Gastroesophageal sphincter (tissue), 4 donors: ENCODE measurements around the gene MYO3B. TPM values are rescaled to one million over a fixed set of nuclear protein-coding genes. Genes with fewer than 3 reads are reported as not detected.
"Not testable (repeated sequence)": the region's sequence is repeated elsewhere in the genome, so short reads cannot be mapped to it uniquely, and the experiment has no call there.

Experiments used
- ATAC-seq: fragments of 150-250 bp; one replicate; pipeline ENCODE4 v1.9.1; 2016; ENCODE audit warnings: mild to moderate bottlenecking, moderate library complexity
- H3K27ac ChIP-seq, 4 donors: fragments of 200-600 bp; sonication (generic) in 3 of 4; 1 replicate in 3 of 4; 2 replicates in 1 of 4; pipeline ENCODE4 v1.5.1; 2016 to 2019
- H3K27me3 ChIP-seq: fragments of 200-600 bp; sonication (generic); one replicate; pipeline ENCODE4 v1.5.1; 2019
- H3K36me3 ChIP-seq, 2 donors: fragments of 200-600 bp; sonication (generic); one replicate each; pipeline ENCODE4 v1.5.1; 2019; ENCODE audit warnings: control low read depth in 1 of 2
- H3K4me1 ChIP-seq, 3 donors: fragments of 200-600 bp; sonication (generic); 1 replicate in 2 of 3; 2 replicates in 1 of 3; pipeline ENCODE4 v1.5.1; 2016 to 2019; ENCODE audit warnings: control low read depth in 2 of 3
- H3K4me3 ChIP-seq, 2 donors: fragments of 200-600 bp; sonication (generic); one replicate each; pipeline ENCODE4 v1.5.1; 2019; ENCODE audit warnings: mild to moderate bottlenecking in 1 of 2, moderate library complexity in 1 of 2
- H3K9me3 ChIP-seq, 3 donors: fragments of 200-600 bp; sonication (generic); one replicate each; pipeline ENCODE4 v1.5.1; 2017 to 2019; ENCODE audit warnings: control low read depth in 2 of 3
- CTCF ChIP-seq, 4 experiments: fragments of 200-600 bp in 2 of 4; fragments of 450-650 bp in 2 of 4; sonication (generic) in 1 of 4; IDR thresholded peaks; one replicate each; pipeline ENCODE4 v1.5.1; 2017 to 2019; ENCODE audit warnings: antibody characterized with exemption in 4 of 4, mild to moderate bottlenecking in 2 of 4, moderate library complexity in 2 of 4
- EP300 ChIP-seq: sonication (generic); formaldehyde crosslinking; IDR thresholded peaks from one replicate; pipeline ENCODE4 v1.6.1; 2017; ENCODE audit warnings: antibody characterized with exemption, mild to moderate bottlenecking
- POLR2A ChIP-seq, 2 donors: fragments of 450-650 bp; IDR thresholded peaks; one replicate each; pipeline ENCODE4 v1.6.1; 2017; ENCODE audit warnings: antibody characterized with exemption in 2 of 2, mild to moderate bottlenecking in 2 of 2, moderate library complexity in 1 of 2
- POLR2AphosphoS5 ChIP-seq: sonication (generic); formaldehyde crosslinking; IDR thresholded peaks from one replicate; pipeline ENCODE4 v1.6.1; 2017; ENCODE audit warnings: antibody characterized with exemption
- WGBS, 2 donors: methylation state at CpG; one replicate each; pipeline ENCODE4 v1.1.5; 2018; ENCODE audit warnings: low coverage in 1 of 2; 5-methylcytosine and 5-hydroxymethylcytosine counted together
- total RNA-seq, 4 donors: library from RNA; depleted of rRNA; stranded (reverse); fragments of >200 nt; gene quantifications; one replicate each; pipeline ENCODE4 v1.1.0, GENCODE V29; 2016

Gene MYO3B
- total RNA-seq, 4 donors from 2014 or later = not detected

GRCh38 chr2:170255971-170256370 lies 78.0 kb downstream of the MYO3B start:
- no peaks in the 10 kb centered on the region for H3K36me3 ChIP-seq
- no peak for ATAC-seq
- peaks cover 0 to 4% (median 0%) of the 10 kb centered on the region in 3 donors for H3K9me3 ChIP-seq
- WGBS, 2 donors = 36 to 44% methylated on average over 1 of the region's 1 CpG
- no peak for TF ChIP-seq EP300
- no peak for TF ChIP-seq POLR2AphosphoS5
- TF ChIP-seq POLR2A (IDR thresholded peaks at IDR 0.05) = no peak
- H3K4me1 ChIP-seq = no peaks in the 10 kb centered on the region
- H3K4me3 ChIP-seq = no peak overlapping the region
- no peaks in the 10 kb centered on the region for H3K27me3 ChIP-seq
- no peak overlapping the region for H3K27ac ChIP-seq

GRCh38 chr2:170258382-170258781 lies 80.4 kb downstream of the MYO3B start:
- Histone ChIP-seq H3K27me3 (no peaks in the 10 kb centered on the region), H3K36me3 (no peaks in the 10 kb centered on the region), H3K4me1 (no peaks in the 10 kb centered on the region), H3K9me3 (peaks cover 0 to 9% (median 0%) of the 10 kb centered on the region in 3 donors), H3K27ac (no peak overlapping the region), H3K4me3 (no peak overlapping the region)
- no peak for TF ChIP-seq EP300
- TF ChIP-seq CTCF (IDR thresholded peaks at IDR 0.05) = no peak
- WGBS, 2 donors = 64 to 71% methylated on average over 2 to 3 of the region's 3 CpGs
- no peak for ATAC-seq

GRCh38 chr2:170260188-170260587 lies 82.2 kb downstream of the MYO3B start:
- TF ChIP-seq POLR2AphosphoS5 = no peak
- no peak overlapping the region for H3K27ac ChIP-seq
- no peaks in the 10 kb centered on the region for H3K36me3 ChIP-seq
- no peaks in the 10 kb centered on the region for H3K27me3 ChIP-seq
- H3K4me3 ChIP-seq = no peak overlapping the region
- no peak for ATAC-seq
- H3K9me3 ChIP-seq = peaks cover 0 to 9% (median 0%) of the 10 kb centered on the region in 3 donors
- no peaks in the 10 kb centered on the region for H3K4me1 ChIP-seq

- no peak for ATAC-seq
- no peak for TF ChIP-seq EP300
- no peak for TF ChIP-seq POLR2AphosphoS5
- TF ChIP-seq CTCF (IDR thresholded peaks at IDR 0.05) = no peak
- no peak for TF ChIP-seq POLR2A (IDR thresholded peaks at IDR 0.05)
Observed at GRCh38 chr2:170261566-170261965, 83.6 kb downstream of the MYO3B start.

GRCh38 chr2:170262343-170262742 lies 84.4 kb downstream of the MYO3B start:
- no peaks in the 10 kb centered on the region for H3K27me3 ChIP-seq
- no peaks in the 10 kb centered on the region for H3K36me3 ChIP-seq
- peaks cover 0 to 9% (median 0%) of the 10 kb centered on the region in 3 donors for H3K9me3 ChIP-seq
- WGBS, 2 donors = 87 to 93% methylated on average over 2 of the region's 2 CpGs
- H3K27ac ChIP-seq = no peak overlapping the region
- ATAC-seq = no peak
- TF ChIP-seq POLR2AphosphoS5 = no peak
- no peak for TF ChIP-seq CTCF (IDR thresholded peaks at IDR 0.05)
- no peak for TF ChIP-seq EP300
- no peak for TF ChIP-seq POLR2A (IDR thresholded peaks at IDR 0.05)
- H3K4me3 ChIP-seq = no peak overlapping the region
- H3K4me1 ChIP-seq = no peaks in the 10 kb centered on the region

More at GRCh38 chr2:170261566-170261965, 83.6 kb downstream of the MYO3B start:
- Histone ChIP-seq H3K9me3 (peaks cover 0 to 9% (median 0%) of the 10 kb centered on the region in 3 donors), H3K4me3 (no peak overlapping the region), H3K27me3 (no peaks in the 10 kb centered on the region), H3K4me1 (no peaks in the 10 kb centered on the region), H3K36me3 (no peaks in the 10 kb centered on the region), H3K27ac (no peak overlapping the region)
- WGBS, 2 donors = 93 to 100% methylated on average over 1 of the region's 1 CpG

GRCh38 chr2:170262806-170263205 lies 84.9 kb downstream of the MYO3B start:
- TF ChIP-seq CTCF (IDR thresholded peaks at IDR 0.05) (no peak), POLR2A (IDR thresholded peaks at IDR 0.05) (no peak), EP300 (no peak), POLR2AphosphoS5 (no peak)
- H3K4me1 ChIP-seq = no peaks in the 10 kb centered on the region
- no peak overlapping the region for H3K4me3 ChIP-seq
- H3K36me3 ChIP-seq = no peaks in the 10 kb centered on the region
- peaks cover 0 to 9% (median 0%) of the 10 kb centered on the region in 3 donors for H3K9me3 ChIP-seq
- WGBS, 2 donors = 92 to 97% methylated on average over 3 of the region's 4 CpGs
- H3K27ac ChIP-seq = no peak overlapping the region
- no peaks in the 10 kb centered on the region for H3K27me3 ChIP-seq
- no peak for ATAC-seq

- not testable (repeated sequence) for H3K4me3 ChIP-seq, H3K27ac ChIP-seq, H3K36me3 ChIP-seq, ATAC-seq, H3K9me3 ChIP-seq, H3K27me3 ChIP-seq, H3K4me1 ChIP-seq
- 38 to 80% methylated on average over 1 to 7 of the region's 7 CpGs for WGBS, 2 donors
Observed at GRCh38 chr2:170263728-170264521, 86.0 kb downstream of the MYO3B start.
